T-helper 2 cell treated with Interferon-gamma antibody and Interleukin-4, amounts not matched to agents 5 μg/mL and 100 μg/mL, for 36 hours (primary cell): ENCODE measurements around the gene CSNK2A2.

Experiments used
- DNase-seq: peaks from one replicate; pipeline ENCODE4 v3.0.0; 2021; ENCODE audit warnings: low spot score
- H3K27ac Mint-ChIP-seq: one replicate; pipeline ENCODE4 v1.8.0; 2021; ENCODE audit warnings: mild to moderate bottlenecking, mixed read lengths
- H3K27me3 Mint-ChIP-seq: one replicate; pipeline ENCODE4 v1.8.0; 2021; ENCODE audit warnings: low read depth, mixed read lengths
- H3K36me3 Mint-ChIP-seq: one replicate; pipeline ENCODE4 v1.8.0; 2021; ENCODE audit warnings: low read depth, mixed read lengths
- H3K4me1 Mint-ChIP-seq: one replicate; pipeline ENCODE4 v1.8.0; 2021; ENCODE audit warnings: low read depth, mixed read lengths
- H3K4me3 Mint-ChIP-seq: one replicate; pipeline ENCODE4 v1.8.0; 2022; ENCODE audit warnings: mild to moderate bottlenecking, moderate library complexity, mixed read lengths
- H3K9me3 Mint-ChIP-seq: one replicate; pipeline ENCODE4 v1.8.0; 2021; ENCODE audit warnings: mixed read lengths

The CSNK2A2 gene

GRCh38 chr16:58198022-58198683 is at the start of gene CSNK2A2:
Gene CSNK2A2, minus strand, starts transcription at chr16:58198106. Its CDS starts 370 bp downstream, at chr16:58197736.
- no peaks in the 10 kb centered on the region for H3K9me3 Mint-ChIP-seq

GRCh38 chr16:58243528-58244004 is 45.7 kb upstream of the CSNK2A2 start:
- Mint-ChIP-seq H3K27me3 (peaks cover 31% of the 10 kb centered on the region), H3K9me3 (no peaks in the 10 kb centered on the region), H3K27ac (no peak overlapping the region), H3K4me3 (no peak overlapping the region), H3K4me1 (peaks cover 1% of the 10 kb centered on the region), H3K36me3 (no peaks in the 10 kb centered on the region)
- DNase-seq, result no peak

More at GRCh38 chr16:58198022-58198683, at the start of gene CSNK2A2:
- Mint-ChIP-seq H3K27ac (peak within 1 kb of the TSS; percentile 72), H3K4me1 (peaks cover 29% of the 10 kb centered on the region), H3K27me3 (peaks cover 16% of the 10 kb centered on the region), H3K4me3 (peak within 1 kb of the TSS; percentile 85), H3K36me3 (peaks cover 28% of the 10 kb centered on the region)
- DNase-seq, result peak; percentile 69

GRCh38 chr16:58236831-58237230 is 38.9 kb upstream of the CSNK2A2 start:
- Mint-ChIP-seq H3K27me3 (peaks cover 44% of the 10 kb centered on the region), H3K36me3 (no peaks in the 10 kb centered on the region), H3K27ac (no peak overlapping the region), H3K4me1 (peaks cover 8% of the 10 kb centered on the region), H3K9me3 (no peaks in the 10 kb centered on the region), H3K4me3 (peak overlapping the region; percentile 19)
- no peak for DNase-seq

GRCh38 chr16:58236231-58236690 is 38.4 kb upstream of the CSNK2A2 start:
- Mint-ChIP-seq H3K27ac (no peak overlapping the region), H3K4me3 (peak overlapping the region; percentile 89), H3K4me1 (peaks cover 8% of the 10 kb centered on the region), H3K36me3 (no peaks in the 10 kb centered on the region), H3K9me3 (no peaks in the 10 kb centered on the region), H3K27me3 (peaks cover 41% of the 10 kb centered on the region)
- DNase-seq, result peak; percentile 51

GRCh38 chr16:58235663-58236062 is 37.8 kb upstream of the CSNK2A2 start:
- H3K36me3 Mint-ChIP-seq, result no peaks in the 10 kb centered on the region
- H3K27me3 Mint-ChIP-seq, result peaks cover 41% of the 10 kb centered on the region
- H3K4me3 Mint-ChIP-seq, result peak overlapping the region; percentile 89
- DNase-seq, result no peak
- H3K4me1 Mint-ChIP-seq, result peaks cover 8% of the 10 kb centered on the region
- H3K9me3 Mint-ChIP-seq, result no peaks in the 10 kb centered on the region
- no peak overlapping the region for H3K27ac Mint-ChIP-seq

- H3K9me3 Mint-ChIP-seq, result no peaks in the 10 kb centered on the region
- peaks cover 8% of the 10 kb centered on the region for H3K4me1 Mint-ChIP-seq
- no peak overlapping the region for H3K27ac Mint-ChIP-seq
- no peak for DNase-seq
- no peaks in the 10 kb centered on the region for H3K36me3 Mint-ChIP-seq
- H3K27me3 Mint-ChIP-seq, result peaks cover 35% of the 10 kb centered on the region
- H3K4me3 Mint-ChIP-seq, result no peak overlapping the region
Observed at GRCh38 chr16:58234831-58235595, 37.1 kb upstream of the CSNK2A2 start.

GRCh38 chr16:58230259-58230658 is 32.4 kb upstream of the CSNK2A2 start:
- no peak for DNase-seq
- H3K36me3 Mint-ChIP-seq, result no peaks in the 10 kb centered on the region
- H3K4me3 Mint-ChIP-seq, result no peak overlapping the region
- no peaks in the 10 kb centered on the region for H3K9me3 Mint-ChIP-seq
- no peaks in the 10 kb centered on the region for H3K4me1 Mint-ChIP-seq
- H3K27ac Mint-ChIP-seq, result no peak overlapping the region
- peaks cover 10% of the 10 kb centered on the region for H3K27me3 Mint-ChIP-seq

- DNase-seq, result no peak
- Mint-ChIP-seq H3K27ac (no peak overlapping the region), H3K4me1 (no peaks in the 10 kb centered on the region), H3K36me3 (no peaks in the 10 kb centered on the region), H3K9me3 (no peaks in the 10 kb centered on the region), H3K4me3 (no peak overlapping the region), H3K27me3 (no peaks in the 10 kb centered on the region)
Observed at GRCh38 chr16:58226790-58227189, 28.9 kb upstream of the CSNK2A2 start.

- Mint-ChIP-seq H3K27ac (no peak overlapping the region), H3K27me3 (no peaks in the 10 kb centered on the region)
Observed at GRCh38 chr16:58225965-58226602, 28.2 kb upstream of the CSNK2A2 start.

GRCh38 chr16:58222532-58223316 is 24.8 kb upstream of the CSNK2A2 start:
- Mint-ChIP-seq H3K9me3 (no peaks in the 10 kb centered on the region), H3K4me1 (no peaks in the 10 kb centered on the region), H3K27me3 (peaks cover 11% of the 10 kb centered on the region), H3K4me3 (no peak overlapping the region), H3K36me3 (no peaks in the 10 kb centered on the region), H3K27ac (no peak overlapping the region)
- DNase-seq, result no peak

More at GRCh38 chr16:58225965-58226602, 28.2 kb upstream of the CSNK2A2 start:
- H3K36me3 Mint-ChIP-seq, result no peaks in the 10 kb centered on the region
- no peaks in the 10 kb centered on the region for H3K4me1 Mint-ChIP-seq
- H3K9me3 Mint-ChIP-seq, result no peaks in the 10 kb centered on the region
- no peak for DNase-seq
- no peak overlapping the region for H3K4me3 Mint-ChIP-seq

GRCh38 chr16:58219432-58219831 is 21.5 kb upstream of the CSNK2A2 start:
- no peak for DNase-seq
- H3K4me1 Mint-ChIP-seq, result no peaks in the 10 kb centered on the region
- H3K36me3 Mint-ChIP-seq, result no peaks in the 10 kb centered on the region
- no peaks in the 10 kb centered on the region for H3K9me3 Mint-ChIP-seq
- no peak overlapping the region for H3K4me3 Mint-ChIP-seq
- no peak overlapping the region for H3K27ac Mint-ChIP-seq
- H3K27me3 Mint-ChIP-seq, result peaks cover 19% of the 10 kb centered on the region

GRCh38 chr16:58218786-58219185 is 20.9 kb upstream of the CSNK2A2 start:
- H3K27me3 Mint-ChIP-seq, result peaks cover 21% of the 10 kb centered on the region

GRCh38 chr16:58217311-58217925 is 19.5 kb upstream of the CSNK2A2 start:
- Mint-ChIP-seq H3K9me3 (no peaks in the 10 kb centered on the region), H3K4me1 (no peaks in the 10 kb centered on the region), H3K36me3 (no peaks in the 10 kb centered on the region), H3K4me3 (no peak overlapping the region), H3K27ac (no peak overlapping the region), H3K27me3 (peaks cover 29% of the 10 kb centered on the region)
- DNase-seq, result no peak

More at GRCh38 chr16:58218786-58219185, 20.9 kb upstream of the CSNK2A2 start:
- H3K4me3 Mint-ChIP-seq, result no peak overlapping the region
- H3K36me3 Mint-ChIP-seq, result no peaks in the 10 kb centered on the region
- no peak overlapping the region for H3K27ac Mint-ChIP-seq
- no peaks in the 10 kb centered on the region for H3K9me3 Mint-ChIP-seq
- DNase-seq, result no peak
- H3K4me1 Mint-ChIP-seq, result no peaks in the 10 kb centered on the region
